Heart left ventricle (tissue), 13 donors: ENCODE results near the gene FGFRL1.

Experiments
- CTCF ChIP-seq, 12 donors: fragments of 200-600 bp; sonication (generic) in 4 of 12; IDR thresholded peaks; one replicate each; pipeline versions ENCODE4 v1.5.0 to v1.8.0; 2018 to 2022; ENCODE audit warnings: antibody characterized with exemption in 12 of 12, mild to moderate bottlenecking in 5 of 12
- POLR2A ChIP-seq, 2 donors: fragments of 450-650 bp; IDR thresholded peaks; one replicate each; pipeline ENCODE4 v1.6.1; 2017; ENCODE audit warnings: antibody characterized with exemption in 2 of 2, mild to moderate bottlenecking in 2 of 2, moderate library complexity in 2 of 2
- donor health status: ischemic (EF 13 %, LVEDD 7.1; RV severe dilation, severe dysfunction).
- donor health status: DM: no; HTN: yes; CAD: no.
- donor health status: DM: no; HTN: no; CAD: no.
- donor health status: ischemic (EF 25% LVEDD 6.9; RV normal size, moderate dysfunction).
- donor health status: ischemic (EF 25% LVEDD 5.7; RV mildly dilated, moderate dysfunction).
- donor health status: ischemic (EF 35%, LVEDD 5.7; RV mildly dilated, moderate dysfunction).
- donor health status: nonischemic (EF 11% LVEDD 7.7; RV severe dilation, severe dysfunction).
- donor health status: DM: yes; HTN: yes; CAD: no.
- donor health status: PGD.
- donor health status: ischemic (EF 29% LVEDD 5.4; RV normal size, mild dysfunction).
- donor health status: nonischemic (EF 23%, LVEDD 6.1; RV moderate dilation, normal function).

- TF ChIP-seq CTCF (IDR thresholded peaks at IDR 0.05): no peak
- TF ChIP-seq POLR2A (IDR thresholded peaks at IDR 0.05): no peak
Measured at GRCh38 chr4:988726-989721, 22.4 kb upstream of the FGFRL1 start.
